Left hindlimb (tissue), 1 donor: Measurements from ENCODE around the gene NOPCHAP1.
"Not testable (repeated sequence)": the region's sequence is repeated elsewhere in the genome, so short reads cannot be mapped to it uniquely, and the experiment has no call there.

ENCODE experiments used
- DNase-seq: peaks from one replicate; pipeline ENCODE4 v3.0.0-alpha.2; 2018

Gene NOPCHAP1

GRCh38 chr12:104986022-104986941 is at the start of gene NOPCHAP1:
NOPCHAP1 (plus strand) TSS chr12:104986316; CDS start chr12:104986353, 37 bp downstream.
- DNase-seq = peak; percentile 93

GRCh38 chr12:104938371-104938770 is 47.7 kb upstream of the NOPCHAP1 start:
- no peak for DNase-seq

GRCh38 chr12:104939089-104939488 is 47.0 kb upstream of the NOPCHAP1 start:
- DNase-seq = no peak

GRCh38 chr12:104941454-104941853 is 44.7 kb upstream of the NOPCHAP1 start:
- no peak for DNase-seq

- DNase-seq = no peak
Observed at GRCh38 chr12:104942075-104942474, 44.0 kb upstream of the NOPCHAP1 start.

GRCh38 chr12:104943401-104943800 is 42.7 kb upstream of the NOPCHAP1 start:
- DNase-seq = not testable (repeated sequence)

- DNase-seq = no peak
Observed at GRCh38 chr12:104944252-104944651, 41.9 kb upstream of the NOPCHAP1 start.

- not testable (repeated sequence) for DNase-seq
Observed at GRCh38 chr12:104948716-104949115, 37.4 kb upstream of the NOPCHAP1 start.

GRCh38 chr12:104951759-104952509 is 34.2 kb upstream of the NOPCHAP1 start:
- DNase-seq = no peak

- DNase-seq = no peak
Observed at GRCh38 chr12:104952816-104953215, 33.3 kb upstream of the NOPCHAP1 start.

GRCh38 chr12:104953323-104953722 is 32.8 kb upstream of the NOPCHAP1 start:
- no peak for DNase-seq

GRCh38 chr12:104955703-104956102 is 30.4 kb upstream of the NOPCHAP1 start:
- no peak for DNase-seq

- DNase-seq = no peak
Observed at GRCh38 chr12:104956870-104957718, 29.0 kb upstream of the NOPCHAP1 start.

- no peak for DNase-seq
Observed at GRCh38 chr12:104957719-104958000, 28.5 kb upstream of the NOPCHAP1 start.

- peak; percentile 85 for DNase-seq
Observed at GRCh38 chr12:104958001-104958804, 27.9 kb upstream of the NOPCHAP1 start, which contains the start of gene SLC41A2. SLC41A2 (minus strand) TSS chr12:104958290; CDS start chr12:104928527, 29,763 bp downstream.

- DNase-seq = peak; percentile 47
Observed at GRCh38 chr12:104958805-104959334, 27.2 kb upstream of the NOPCHAP1 start.

GRCh38 chr12:104959335-104959841 is 26.7 kb upstream of the NOPCHAP1 start:
- DNase-seq = no peak

- DNase-seq = no peak
Observed at GRCh38 chr12:104960464-104960863, 25.7 kb upstream of the NOPCHAP1 start.

GRCh38 chr12:104963757-104964156 is 22.4 kb upstream of the NOPCHAP1 start:
- no peak for DNase-seq

GRCh38 chr12:104964167-104964855 is 21.8 kb upstream of the NOPCHAP1 start:
- no peak for DNase-seq

- DNase-seq = no peak
Observed at GRCh38 chr12:104964856-104965205, 21.3 kb upstream of the NOPCHAP1 start.
